VCaP (cell line): ENCODE results near the gene ALLC.

ENCODE experiments used
- H3K27ac ChIP-seq: fragments of 450-650 bp; 2 replicates; pipeline ENCODE4 v1.5.1; 2017
- TF ChIP-seq, protein P1 (sequence below): fragments of 450-650 bp; conservative IDR thresholded peaks from 2 replicates; pipeline ENCODE4 v1.5.1; 2017; ENCODE audit warnings: mild to moderate bottlenecking, moderate library complexity

ALLC gene

DNA sequence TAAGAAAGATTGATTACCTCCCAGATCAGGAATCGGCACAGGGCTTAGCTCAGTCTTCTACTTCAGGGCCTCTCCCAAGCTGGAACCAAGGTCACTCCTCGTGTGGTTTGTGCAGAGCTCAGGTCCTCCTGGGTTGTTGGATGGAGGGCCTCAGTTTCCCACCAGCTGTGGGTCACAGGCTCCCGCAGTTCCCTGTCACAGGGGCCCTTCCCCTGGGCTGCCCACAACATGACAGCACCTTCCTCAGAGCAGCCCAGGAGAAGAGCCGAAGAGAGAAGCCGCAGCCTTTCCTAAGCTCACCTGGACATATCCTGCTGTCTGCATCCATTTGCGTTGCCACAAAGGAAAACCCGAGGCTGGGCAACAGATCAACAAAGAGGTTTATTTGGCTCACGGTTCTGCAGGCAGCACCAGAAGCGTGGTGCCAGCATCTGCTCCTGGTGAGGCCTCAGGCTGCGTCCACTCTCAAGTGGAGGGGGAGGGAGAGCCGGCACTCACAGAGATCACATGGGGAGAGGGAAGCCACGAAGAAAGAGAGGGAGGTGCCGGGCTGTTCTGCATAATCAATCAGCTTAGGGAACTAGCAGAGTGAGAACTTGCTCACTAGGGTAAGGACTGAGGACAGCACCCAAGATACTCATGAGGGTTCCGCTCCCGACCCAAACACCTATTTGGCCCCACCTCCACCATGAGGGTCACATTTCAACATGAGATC, 13.0 kb upstream of the ALLC start:
- TF ChIP-seq, protein P1, sequence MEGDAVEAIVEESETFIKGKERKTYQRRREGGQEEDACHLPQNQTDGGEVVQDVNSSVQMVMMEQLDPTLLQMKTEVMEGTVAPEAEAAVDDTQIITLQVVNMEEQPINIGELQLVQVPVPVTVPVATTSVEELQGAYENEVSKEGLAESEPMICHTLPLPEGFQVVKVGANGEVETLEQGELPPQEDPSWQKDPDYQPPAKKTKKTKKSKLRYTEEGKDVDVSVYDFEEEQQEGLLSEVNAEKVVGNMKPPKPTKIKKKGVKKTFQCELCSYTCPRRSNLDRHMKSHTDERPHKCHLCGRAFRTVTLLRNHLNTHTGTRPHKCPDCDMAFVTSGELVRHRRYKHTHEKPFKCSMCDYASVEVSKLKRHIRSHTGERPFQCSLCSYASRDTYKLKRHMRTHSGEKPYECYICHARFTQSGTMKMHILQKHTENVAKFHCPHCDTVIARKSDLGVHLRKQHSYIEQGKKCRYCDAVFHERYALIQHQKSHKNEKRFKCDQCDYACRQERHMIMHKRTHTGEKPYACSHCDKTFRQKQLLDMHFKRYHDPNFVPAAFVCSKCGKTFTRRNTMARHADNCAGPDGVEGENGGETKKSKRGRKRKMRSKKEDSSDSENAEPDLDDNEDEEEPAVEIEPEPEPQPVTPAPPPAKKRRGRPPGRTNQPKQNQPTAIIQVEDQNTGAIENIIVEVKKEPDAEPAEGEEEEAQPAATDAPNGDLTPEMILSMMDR: no peak
- H3K27ac ChIP-seq: no peak overlapping the region

GRCh38 chr2:3645745-3646389, 12.1 kb upstream of the ALLC start:
- H3K27ac ChIP-seq: no peak overlapping the region
- TF ChIP-seq, protein P1: no peak

DNA sequence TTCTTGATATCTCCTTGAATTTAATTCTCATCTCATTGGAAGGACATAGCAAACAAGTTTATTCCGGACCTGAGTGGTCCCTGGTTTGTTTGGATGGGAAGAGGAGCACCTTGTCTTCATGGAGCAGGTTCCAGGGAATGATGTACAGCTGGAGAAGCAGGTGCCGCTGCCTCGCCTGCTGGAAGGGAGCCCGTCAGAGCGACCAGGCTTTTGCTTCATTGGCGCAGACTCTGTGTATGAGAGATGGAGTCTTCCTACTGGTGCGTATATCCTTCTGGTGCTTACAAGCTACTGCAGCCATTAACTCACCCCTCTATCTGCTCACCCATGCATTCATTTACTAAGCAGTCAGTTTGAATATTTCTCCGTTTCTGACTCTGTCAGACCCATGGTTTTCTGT, 11.6 kb upstream of the ALLC start:
- H3K27ac ChIP-seq: no peak overlapping the region
- TF ChIP-seq, protein P1: no peak

- no peak overlapping the region for H3K27ac ChIP-seq
- TF ChIP-seq, protein P1: no peak
Measured at GRCh38 chr2:3647246-3647645, 10.8 kb upstream of the ALLC start.

- H3K27ac ChIP-seq: no peak overlapping the region
- TF ChIP-seq, protein P1: no peak
Measured at GRCh38 chr2:3647831-3648651, 10.0 kb upstream of the ALLC start.

DNA sequence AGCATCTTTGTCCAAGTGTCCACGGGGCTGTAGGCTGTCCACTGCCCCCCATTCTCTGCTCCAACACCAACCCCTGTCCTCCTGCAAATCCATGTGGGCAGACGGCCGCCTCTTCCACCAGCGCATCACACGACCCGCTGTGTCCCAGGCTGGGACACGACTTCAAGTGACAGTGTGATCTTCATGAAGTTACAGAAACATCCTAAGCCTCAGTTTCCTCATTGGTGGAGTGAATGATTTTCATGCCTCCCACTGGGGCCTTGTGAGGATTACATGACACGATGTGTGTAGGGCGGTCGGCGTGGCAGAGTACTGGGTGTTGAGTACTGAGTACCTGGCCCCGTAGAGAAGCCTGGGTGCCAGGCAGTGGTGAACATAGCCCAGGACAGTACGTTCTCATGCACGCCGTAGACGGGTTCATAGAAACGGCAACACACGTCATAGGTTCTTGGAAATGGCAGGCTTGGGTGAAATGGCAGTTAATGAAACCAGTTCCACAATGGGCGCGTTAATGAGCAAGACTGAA, 9.3 kb upstream of the ALLC start:
- TF ChIP-seq, protein P1: no peak
- no peak overlapping the region for H3K27ac ChIP-seq

- peak overlapping the region; percentile 91 for H3K27ac ChIP-seq
- TF ChIP-seq, protein P1: no peak
Measured at GRCh38 chr2:3649581-3649980, 8.4 kb upstream of the ALLC start.
